Cardiac fibroblast (primary cell): Measurements from ENCODE around the gene CNIH2.
"Not testable (repeated sequence)": the region's sequence is repeated elsewhere in the genome, so short reads cannot be mapped to it uniquely, and the experiment has no call there.

Experiments used
- DNase-seq, 2 donors: peaks; one replicate each; pipeline versions ENCODE4 v3.0.0 to v3.0.0-alpha.2; 2010; ENCODE audit warnings: low read depth in 2 of 2
- H3K4me3 ChIP-seq, 2 donors: replicated peaks in 1 of 2; 1 replicate in 1 of 2; 2 replicates in 1 of 2; pipeline ENCODE4 v1.5.1; 2011; ENCODE audit warnings: low read depth in 2 of 2, low read length in 2 of 2, mild to moderate bottlenecking in 2 of 2, moderate library complexity in 1 of 2
- TF ChIP-seq, protein P1 (sequence below): IDR thresholded peaks from one replicate; pipeline ENCODE4 v1.5.1; 2011; ENCODE audit warnings: low read depth, mild to moderate bottlenecking, low read length, inconsistent platforms

The CNIH2 gene

DNA sequence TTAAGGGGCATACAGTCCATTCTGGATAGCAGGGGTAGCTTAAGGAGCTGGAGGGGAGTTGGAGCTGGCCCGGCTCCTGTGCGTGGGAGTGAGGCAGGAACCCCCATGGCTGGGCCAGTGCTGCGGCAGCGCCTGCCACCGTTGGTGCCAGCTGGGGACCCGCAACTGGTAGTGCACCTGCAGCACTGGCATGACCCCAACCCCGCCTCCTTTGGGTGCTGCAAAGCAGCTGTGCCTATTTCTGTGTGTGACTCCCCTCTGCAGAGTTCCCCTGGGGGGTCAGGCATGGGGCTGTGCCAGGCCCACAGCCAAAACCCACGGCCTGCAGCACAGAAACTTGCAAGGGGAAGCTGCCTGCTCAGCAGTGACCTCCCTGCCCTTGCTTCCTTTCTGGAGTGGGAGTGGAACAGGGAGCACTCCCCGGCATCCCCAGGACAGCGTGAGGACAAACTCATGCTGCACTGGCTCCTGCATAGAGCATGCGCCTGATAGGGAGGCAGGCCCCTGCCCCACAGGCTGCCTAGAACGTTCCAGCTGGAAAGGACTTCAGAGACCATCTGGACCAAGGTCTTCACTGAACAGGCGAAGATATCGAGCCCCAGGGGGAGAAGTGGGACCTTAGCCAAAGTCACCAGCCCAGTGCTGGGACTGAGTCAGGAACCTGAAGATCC is 35.7 kb upstream of the CNIH2 start:
- DNase-seq = no peak
- TF ChIP-seq, protein P1, sequence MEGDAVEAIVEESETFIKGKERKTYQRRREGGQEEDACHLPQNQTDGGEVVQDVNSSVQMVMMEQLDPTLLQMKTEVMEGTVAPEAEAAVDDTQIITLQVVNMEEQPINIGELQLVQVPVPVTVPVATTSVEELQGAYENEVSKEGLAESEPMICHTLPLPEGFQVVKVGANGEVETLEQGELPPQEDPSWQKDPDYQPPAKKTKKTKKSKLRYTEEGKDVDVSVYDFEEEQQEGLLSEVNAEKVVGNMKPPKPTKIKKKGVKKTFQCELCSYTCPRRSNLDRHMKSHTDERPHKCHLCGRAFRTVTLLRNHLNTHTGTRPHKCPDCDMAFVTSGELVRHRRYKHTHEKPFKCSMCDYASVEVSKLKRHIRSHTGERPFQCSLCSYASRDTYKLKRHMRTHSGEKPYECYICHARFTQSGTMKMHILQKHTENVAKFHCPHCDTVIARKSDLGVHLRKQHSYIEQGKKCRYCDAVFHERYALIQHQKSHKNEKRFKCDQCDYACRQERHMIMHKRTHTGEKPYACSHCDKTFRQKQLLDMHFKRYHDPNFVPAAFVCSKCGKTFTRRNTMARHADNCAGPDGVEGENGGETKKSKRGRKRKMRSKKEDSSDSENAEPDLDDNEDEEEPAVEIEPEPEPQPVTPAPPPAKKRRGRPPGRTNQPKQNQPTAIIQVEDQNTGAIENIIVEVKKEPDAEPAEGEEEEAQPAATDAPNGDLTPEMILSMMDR = no peak
- H3K4me3 ChIP-seq = no peak overlapping the region

DNA sequence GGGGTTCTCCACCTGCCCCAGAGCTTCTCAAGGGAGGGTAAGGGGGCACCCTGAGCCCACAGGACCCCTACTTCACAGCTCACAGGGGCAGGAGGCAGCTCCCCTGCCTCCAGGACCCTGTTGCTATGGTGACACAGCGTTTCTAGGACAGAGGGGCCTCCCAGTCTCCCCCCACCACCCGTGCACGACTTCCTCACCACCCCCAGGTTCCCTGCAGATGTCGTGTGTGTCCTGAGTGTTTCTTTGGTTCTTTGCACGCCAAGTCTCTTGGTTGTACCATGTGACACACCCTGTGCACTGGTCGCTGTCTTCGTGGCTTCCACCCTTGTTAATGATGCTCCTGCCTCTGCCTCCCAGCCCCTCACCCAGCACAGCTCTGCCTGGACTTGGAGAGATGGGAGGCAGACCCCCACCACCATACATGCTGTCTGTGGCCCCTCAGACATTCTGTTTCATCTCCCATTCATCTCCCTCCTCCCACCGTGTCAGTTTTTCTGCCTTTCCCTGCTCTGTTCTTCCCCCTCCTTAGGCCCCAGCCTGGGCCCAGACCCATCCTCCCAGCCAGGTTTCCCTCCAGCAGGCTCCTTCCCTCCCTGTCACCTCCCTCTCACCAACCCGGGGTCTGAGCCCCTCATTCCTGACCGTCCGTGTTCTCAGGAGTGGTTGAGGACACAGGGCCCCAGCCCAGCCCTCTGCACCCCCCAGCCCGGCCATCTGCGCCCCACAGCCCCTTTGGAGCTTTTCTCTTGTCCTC is 34.0 kb upstream of the CNIH2 start:
- DNase-seq = no peak
- TF ChIP-seq, protein P1 = no peak
- no peak overlapping the region for H3K4me3 ChIP-seq

DNA sequence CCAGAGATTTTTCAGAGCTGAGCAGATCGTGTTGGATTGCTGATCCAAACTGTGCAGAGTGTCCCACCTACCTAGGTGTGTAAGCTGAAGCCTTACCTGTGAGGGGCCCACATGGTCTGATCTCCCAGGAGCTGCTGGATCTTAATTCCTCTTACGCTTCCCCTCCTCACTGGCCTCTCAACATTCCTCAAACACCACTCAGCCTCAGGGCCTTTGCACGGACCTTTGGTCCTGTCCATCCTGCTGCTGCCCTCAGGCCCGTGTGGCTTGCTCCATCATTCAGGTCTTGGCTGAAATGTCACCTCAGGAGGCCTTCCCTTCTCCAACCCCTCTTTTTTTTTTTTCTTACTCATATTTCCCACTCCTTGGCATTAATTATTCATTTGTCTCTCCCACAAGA is 30.7 kb upstream of the CNIH2 start:
- H3K4me3 ChIP-seq = no peak overlapping the region
- TF ChIP-seq, protein P1 = no peak

DNA sequence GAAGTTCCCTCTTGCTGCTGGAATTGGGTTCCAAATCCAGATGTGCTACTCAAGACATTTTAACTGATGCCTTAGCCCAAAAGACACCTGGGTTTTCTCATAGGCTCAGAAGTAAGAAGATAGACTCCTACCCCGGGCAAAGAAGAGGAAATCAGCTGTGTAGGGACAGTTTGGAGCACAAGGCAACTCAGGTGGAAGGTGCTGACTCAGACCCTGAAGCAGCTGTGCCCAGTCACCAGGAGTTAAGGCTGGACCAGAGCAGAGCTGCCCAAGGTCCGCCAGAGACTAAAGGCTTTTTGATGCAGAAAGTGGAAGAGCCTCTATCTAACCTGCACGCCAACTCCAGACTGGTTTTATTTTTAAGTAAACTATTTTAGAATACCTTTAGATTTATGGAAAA is 30.2 kb upstream of the CNIH2 start:
- no peak for DNase-seq
- TF ChIP-seq, protein P1 = no peak
- no peak overlapping the region for H3K4me3 ChIP-seq

More for the DNA sequence above, 30.7 kb upstream of the CNIH2 start:
- no peak for DNase-seq

DNA sequence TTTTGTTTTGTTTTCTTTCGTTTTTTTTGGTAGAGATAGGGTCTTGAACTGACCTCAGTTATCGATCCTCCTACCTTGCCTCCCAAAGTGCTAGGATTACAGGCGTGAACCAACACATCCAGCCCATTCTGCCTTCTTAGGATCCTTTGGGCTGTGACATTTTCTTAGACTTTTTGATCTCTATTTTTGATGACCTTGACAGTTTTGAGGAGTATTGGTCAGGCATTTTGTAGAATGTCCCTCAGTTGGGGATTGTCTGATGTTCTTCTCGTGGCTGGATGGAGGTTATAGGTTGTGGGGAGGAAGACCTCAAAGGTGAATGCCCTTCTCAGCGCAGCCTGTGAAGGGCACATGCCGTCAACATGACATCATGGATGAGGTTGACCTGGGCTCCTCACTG is 29.1 kb upstream of the CNIH2 start:
- TF ChIP-seq, protein P1 = no peak
- H3K4me3 ChIP-seq = no peak overlapping the region
- DNase-seq = no peak

DNA sequence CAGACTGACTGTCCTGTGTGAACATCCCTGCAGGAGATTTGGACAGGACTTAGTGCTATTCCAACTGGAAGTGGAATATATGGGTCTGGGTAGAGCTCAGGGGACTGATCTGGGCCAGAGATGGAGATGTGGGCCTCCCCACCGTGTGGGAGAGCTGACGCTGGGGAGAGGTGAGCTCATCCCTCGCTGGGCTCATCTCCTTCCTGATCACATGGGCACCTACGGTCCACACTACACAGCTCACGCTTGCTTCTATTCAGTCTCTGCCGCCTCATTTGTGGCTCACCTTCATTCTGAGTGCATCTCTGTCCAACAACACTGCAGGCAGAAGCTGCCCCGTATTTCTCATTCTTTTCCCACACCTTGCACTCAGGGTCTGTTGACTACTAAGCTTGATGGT is 26.2 kb upstream of the CNIH2 start:
- TF ChIP-seq, protein P1 = no peak
- no peak overlapping the region for H3K4me3 ChIP-seq
- DNase-seq = no peak

DNA sequence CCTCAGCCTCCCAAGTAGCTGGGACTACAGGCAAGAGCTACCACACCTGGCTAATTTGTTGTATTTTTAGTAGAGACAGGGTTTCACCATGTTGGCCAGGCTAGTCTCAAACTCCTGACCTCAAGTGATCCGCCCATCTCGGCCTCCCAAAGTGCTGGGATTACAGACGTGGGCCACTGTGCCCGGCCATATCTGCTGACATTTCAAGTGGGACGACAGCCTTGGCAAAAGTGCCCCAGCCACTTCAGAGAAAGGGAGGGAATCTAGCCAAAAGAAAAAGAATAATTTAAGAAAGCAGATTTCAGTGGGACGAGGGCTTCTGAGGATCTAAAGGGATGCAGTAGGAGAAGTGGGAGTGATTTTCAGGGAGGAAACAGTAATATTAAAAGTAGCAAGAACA is 24.9 kb upstream of the CNIH2 start:
- H3K4me3 ChIP-seq, DNase-seq: not testable (repeated sequence)
